Measurements from ENCODE around the gene NUDT8.
"Not testable (repeated sequence)": the region's sequence is repeated elsewhere in the genome, so short reads cannot be mapped to it uniquely, and the experiment has no call there.

NUDT8 gene

GRCh38 chr11:67608486-67608885, 21.3 kb downstream of the NUDT8 start:
- no peak overlapping the region for H3K4me3 ChIP-seq (ENCODE audit: low read length)
- DNase-seq (ENCODE audit: low read depth): no peak
- TF ChIP-seq CTCF (conservative IDR thresholded peaks at IDR 0.05; ENCODE audit: low read depth, low read length): no peak

- no peak for DNase-seq (ENCODE audit: low read depth)
- TF ChIP-seq CTCF (conservative IDR thresholded peaks at IDR 0.05; ENCODE audit: low read depth, low read length): no peak
- H3K4me3 ChIP-seq (ENCODE audit: low read length): peak overlapping the region; percentile 90
Measured at GRCh38 chr11:67607507-67607906, 22.2 kb downstream of the NUDT8 start.

- peak; percentile 71 for DNase-seq (ENCODE audit: low read depth)
- H3K4me3 ChIP-seq (ENCODE audit: low read length): peak within 1 kb of the TSS; percentile 90
- TF ChIP-seq CTCF (conservative IDR thresholded peaks at IDR 0.05; ENCODE audit: low read depth, low read length): peak; percentile 36
Measured at GRCh38 chr11:67606492-67607295, 23.0 kb downstream of the NUDT8 start, which contains the start of gene NDUFV1. Gene NDUFV1, plus strand, starts transcription at chr11:67606936. Its CDS starts 69 bp downstream, at chr11:67607005.

GRCh38 chr11:67606093-67606491, 23.6 kb downstream of the NUDT8 start:
- no peak for DNase-seq (ENCODE audit: low read depth)
- peak overlapping the region; percentile 90 for H3K4me3 ChIP-seq (ENCODE audit: low read length)
- TF ChIP-seq CTCF (conservative IDR thresholded peaks at IDR 0.05; ENCODE audit: low read depth, low read length): no peak

GRCh38 chr11:67605231-67606011, 24.3 kb downstream of the NUDT8 start:
- no peak overlapping the region for H3K4me3 ChIP-seq (ENCODE audit: low read length)
- peak; percentile 84 for DNase-seq (ENCODE audit: low read depth)
- TF ChIP-seq CTCF (conservative IDR thresholded peaks at IDR 0.05; ENCODE audit: low read depth, low read length): peak; percentile 9

GRCh38 chr11:67604815-67605214, 24.9 kb downstream of the NUDT8 start:
- TF ChIP-seq CTCF (conservative IDR thresholded peaks at IDR 0.05; ENCODE audit: low read depth, low read length): no peak
- DNase-seq (ENCODE audit: low read depth): no peak

GRCh38 chr11:67604119-67604518, 25.6 kb downstream of the NUDT8 start:
- not testable (repeated sequence) for H3K4me3 ChIP-seq (ENCODE audit: low read length); DNase-seq (ENCODE audit: low read depth)

More at GRCh38 chr11:67604815-67605214, 24.9 kb downstream of the NUDT8 start:
- no peak overlapping the region for H3K4me3 ChIP-seq (ENCODE audit: low read length)

Measured in retinal pigment epithelial cell (primary cell).